ENCODE results near the gene MMP10. TPM values are rescaled to one million over a fixed set of nuclear protein-coding genes. Genes with fewer than 3 reads are reported as not detected.
"Not testable (repeated sequence)": the region's sequence is repeated elsewhere in the genome, so short reads cannot be mapped to it uniquely, and the experiment has no call there.

Gene MMP10
- total RNA-seq, 1 donor from 2014 or later: not detected

DNA sequence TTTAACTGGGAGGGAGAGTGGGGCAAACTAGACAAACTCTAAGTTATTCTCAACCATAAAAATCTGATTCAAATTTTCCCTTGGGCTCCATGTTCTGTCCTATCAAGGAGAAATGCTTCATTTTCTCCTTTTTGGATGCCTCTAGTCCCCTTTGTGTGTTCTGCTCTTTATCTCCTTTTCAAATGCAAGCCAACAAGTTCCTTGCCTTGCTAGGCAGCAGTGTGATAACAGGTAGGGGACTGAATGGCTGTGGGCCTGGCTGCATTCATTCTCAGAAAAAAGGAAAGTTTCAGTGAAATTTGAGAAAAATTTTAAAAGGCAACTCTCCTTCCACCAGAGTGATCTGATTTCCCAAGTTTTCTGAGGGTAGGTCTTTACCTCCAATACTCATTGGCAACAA, 28.8 kb downstream of the MMP10 start:
- Mint-ChIP-seq H3K9me3 (ENCODE audit: unreplicated experiment) (peaks cover 19% of the 10 kb centered on the region), H3K4me1 (ENCODE audit: unreplicated experiment) (peaks cover 8% of the 10 kb centered on the region), H3K27ac (ENCODE audit: unreplicated experiment) (no peak overlapping the region), H3K4me3 (ENCODE audit: unreplicated experiment) (no peak overlapping the region), H3K36me3 (ENCODE audit: unreplicated experiment) (peaks cover 2% of the 10 kb centered on the region), H3K27me3 (ENCODE audit: unreplicated experiment) (peaks cover 2% of the 10 kb centered on the region)
- TF ChIP-seq, protein P1, sequence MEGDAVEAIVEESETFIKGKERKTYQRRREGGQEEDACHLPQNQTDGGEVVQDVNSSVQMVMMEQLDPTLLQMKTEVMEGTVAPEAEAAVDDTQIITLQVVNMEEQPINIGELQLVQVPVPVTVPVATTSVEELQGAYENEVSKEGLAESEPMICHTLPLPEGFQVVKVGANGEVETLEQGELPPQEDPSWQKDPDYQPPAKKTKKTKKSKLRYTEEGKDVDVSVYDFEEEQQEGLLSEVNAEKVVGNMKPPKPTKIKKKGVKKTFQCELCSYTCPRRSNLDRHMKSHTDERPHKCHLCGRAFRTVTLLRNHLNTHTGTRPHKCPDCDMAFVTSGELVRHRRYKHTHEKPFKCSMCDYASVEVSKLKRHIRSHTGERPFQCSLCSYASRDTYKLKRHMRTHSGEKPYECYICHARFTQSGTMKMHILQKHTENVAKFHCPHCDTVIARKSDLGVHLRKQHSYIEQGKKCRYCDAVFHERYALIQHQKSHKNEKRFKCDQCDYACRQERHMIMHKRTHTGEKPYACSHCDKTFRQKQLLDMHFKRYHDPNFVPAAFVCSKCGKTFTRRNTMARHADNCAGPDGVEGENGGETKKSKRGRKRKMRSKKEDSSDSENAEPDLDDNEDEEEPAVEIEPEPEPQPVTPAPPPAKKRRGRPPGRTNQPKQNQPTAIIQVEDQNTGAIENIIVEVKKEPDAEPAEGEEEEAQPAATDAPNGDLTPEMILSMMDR (IDR thresholded peaks at IDR 0.05): no peak
- no peak for DNase-seq (ENCODE audit: extremely low spot score, unreplicated experiment)

DNA sequence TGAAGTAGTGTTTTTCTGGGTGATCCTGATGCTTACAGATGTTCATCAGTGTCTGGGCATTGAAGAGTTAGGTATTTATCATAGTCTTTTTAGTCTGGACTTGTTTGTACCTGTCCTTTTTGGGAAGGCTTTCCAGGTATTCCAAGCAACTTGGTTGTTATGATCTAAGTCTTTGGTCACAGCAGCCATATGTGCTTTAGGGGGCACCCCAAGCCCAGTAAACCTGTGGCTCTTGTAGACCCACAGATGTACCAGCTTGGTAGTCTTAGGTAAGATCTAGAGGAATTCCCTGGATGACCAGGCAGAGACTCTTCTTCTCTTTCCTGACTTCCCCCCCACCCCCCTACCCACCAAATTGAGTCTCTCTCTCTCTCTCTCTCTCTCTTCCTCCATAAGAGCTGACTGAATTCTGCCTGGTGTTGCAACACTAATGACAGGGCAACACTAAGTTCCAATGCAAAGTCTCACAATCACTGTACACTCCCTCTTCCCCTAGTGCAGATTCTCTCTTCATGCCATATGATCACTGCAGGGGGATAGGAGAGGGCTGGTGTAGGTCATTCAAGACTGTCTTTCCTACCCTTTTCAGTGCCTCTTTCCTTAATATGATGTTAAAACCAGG, 31.2 kb downstream of the MMP10 start:
- DNase-seq (ENCODE audit: extremely low spot score, unreplicated experiment): no peak
- H3K27ac Mint-ChIP-seq (ENCODE audit: unreplicated experiment): no peak overlapping the region
- H3K27me3 Mint-ChIP-seq (ENCODE audit: unreplicated experiment): peaks cover 2% of the 10 kb centered on the region
- H3K4me3 Mint-ChIP-seq (ENCODE audit: unreplicated experiment): no peak overlapping the region
- H3K36me3 Mint-ChIP-seq (ENCODE audit: unreplicated experiment): peaks cover 2% of the 10 kb centered on the region
- TF ChIP-seq, protein P1 (IDR thresholded peaks at IDR 0.05): no peak
- H3K4me1 Mint-ChIP-seq (ENCODE audit: unreplicated experiment): peaks cover 8% of the 10 kb centered on the region
- peaks cover 19% of the 10 kb centered on the region for H3K9me3 Mint-ChIP-seq (ENCODE audit: unreplicated experiment)

DNA sequence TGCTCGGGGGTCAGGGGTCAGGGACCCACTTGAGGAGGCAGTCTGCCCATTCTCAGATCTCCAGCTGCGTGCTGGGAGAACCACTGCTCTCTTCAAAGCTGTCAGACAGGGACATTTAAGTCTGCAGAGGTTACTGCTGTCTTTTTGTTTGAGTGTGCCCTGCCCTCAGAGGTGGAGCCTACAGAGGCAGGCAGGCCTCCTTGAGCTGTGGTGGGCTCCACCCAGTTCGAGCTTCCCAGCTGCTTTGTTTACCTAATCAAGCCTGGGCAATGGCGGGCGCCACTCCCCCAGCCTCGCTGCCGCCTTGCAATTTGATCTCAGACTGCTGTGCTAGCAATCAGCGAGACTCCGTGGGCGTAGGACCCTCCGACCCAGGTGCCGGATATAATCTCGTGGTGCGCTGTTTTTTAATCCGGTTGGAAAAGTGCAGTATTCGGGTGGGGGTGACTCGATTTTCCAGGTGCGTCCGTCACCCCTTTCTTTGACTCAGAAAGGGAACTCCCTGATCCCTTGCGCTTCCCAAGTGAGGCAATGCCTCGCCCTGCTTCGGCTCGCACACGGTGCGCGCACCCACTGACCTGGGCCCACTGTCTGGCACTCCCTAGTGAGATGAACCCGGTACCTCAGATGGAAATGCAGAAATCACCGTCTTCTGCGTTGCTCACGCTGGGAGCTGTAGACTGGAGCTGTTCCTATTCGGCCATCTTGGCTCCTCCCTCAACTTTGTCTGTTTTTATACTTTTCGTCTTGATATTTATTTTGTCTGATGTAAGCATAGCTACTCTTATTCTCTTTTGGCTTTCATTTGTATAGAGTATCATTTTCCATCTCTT, 33.5 kb downstream of the MMP10 start:
- H3K27me3 Mint-ChIP-seq (ENCODE audit: unreplicated experiment); H3K4me1 Mint-ChIP-seq (ENCODE audit: unreplicated experiment); DNase-seq (ENCODE audit: extremely low spot score, unreplicated experiment); H3K36me3 Mint-ChIP-seq (ENCODE audit: unreplicated experiment): not testable (repeated sequence)
- peaks cover 19% of the 10 kb centered on the region for H3K9me3 Mint-ChIP-seq (ENCODE audit: unreplicated experiment)
- H3K27ac Mint-ChIP-seq (ENCODE audit: unreplicated experiment): peak overlapping the region; percentile 70
- peak overlapping the region; percentile 80 for H3K4me3 Mint-ChIP-seq (ENCODE audit: unreplicated experiment)

DNA sequence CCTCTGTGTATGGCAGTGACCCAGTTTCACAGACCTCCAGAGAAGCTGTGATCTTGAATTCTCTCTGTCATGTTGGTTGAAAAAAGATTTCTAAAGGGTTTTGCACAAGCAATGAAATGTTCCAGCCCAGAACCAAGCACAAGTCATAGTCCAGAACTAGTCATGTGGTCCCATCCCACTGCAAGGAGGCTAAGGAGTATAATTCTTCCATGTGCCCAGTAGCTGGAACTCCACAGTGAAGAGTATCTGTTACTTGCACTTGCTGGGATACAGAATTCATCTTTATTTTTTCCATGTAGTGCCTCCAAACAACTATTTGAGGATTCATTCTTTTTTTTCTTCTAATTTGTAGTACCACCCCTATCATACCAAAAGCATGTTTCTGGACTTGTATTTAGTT, 45.8 kb downstream of the MMP10 start:
- no peaks in the 10 kb centered on the region for H3K4me1 Mint-ChIP-seq (ENCODE audit: unreplicated experiment)
- peaks cover 3% of the 10 kb centered on the region for H3K36me3 Mint-ChIP-seq (ENCODE audit: unreplicated experiment)
- H3K4me3 Mint-ChIP-seq (ENCODE audit: unreplicated experiment): no peak overlapping the region
- H3K27me3 Mint-ChIP-seq (ENCODE audit: unreplicated experiment): peaks cover 9% of the 10 kb centered on the region
- no peak for DNase-seq (ENCODE audit: extremely low spot score, unreplicated experiment)
- TF ChIP-seq, protein P1 (IDR thresholded peaks at IDR 0.05): no peak
- H3K27ac Mint-ChIP-seq (ENCODE audit: unreplicated experiment): no peak overlapping the region
- peaks cover 14% of the 10 kb centered on the region for H3K9me3 Mint-ChIP-seq (ENCODE audit: unreplicated experiment)

DNA sequence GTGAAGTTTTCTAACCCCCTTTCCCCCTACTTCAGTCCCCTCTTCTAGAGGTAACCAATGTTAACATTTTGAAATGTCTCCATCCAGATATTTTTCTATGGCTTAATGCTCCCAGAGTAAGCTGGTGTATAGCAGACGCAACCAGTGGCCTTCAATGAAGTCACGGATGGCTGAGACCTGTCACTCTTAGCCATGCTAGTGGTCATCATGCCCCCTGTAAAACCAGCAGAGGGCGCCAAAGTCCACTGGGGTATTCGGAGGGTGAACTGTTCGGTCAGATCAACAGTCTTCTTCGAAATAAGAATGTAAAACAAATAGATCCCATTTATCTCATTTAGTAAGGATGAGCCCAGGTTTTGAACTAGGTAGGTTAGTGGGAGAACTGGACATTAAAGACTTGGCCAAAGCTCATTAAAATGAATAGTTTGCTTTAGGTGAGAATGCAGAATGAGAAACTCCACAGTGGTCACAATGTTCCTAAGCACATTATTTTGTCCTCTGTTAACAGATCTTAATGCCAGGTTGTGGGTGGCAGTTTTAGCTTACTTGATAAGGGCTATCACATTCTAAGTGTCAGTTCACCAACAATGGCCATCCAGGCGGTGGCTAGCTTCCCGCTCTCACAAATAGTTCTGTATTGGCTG, 47.1 kb downstream of the MMP10 start:
- Mint-ChIP-seq H3K4me3 (ENCODE audit: unreplicated experiment) (no peak overlapping the region), H3K36me3 (ENCODE audit: unreplicated experiment) (peaks cover under 1% of the 10 kb centered on the region), H3K27ac (ENCODE audit: unreplicated experiment) (no peak overlapping the region), H3K27me3 (ENCODE audit: unreplicated experiment) (peaks cover 8% of the 10 kb centered on the region), H3K4me1 (ENCODE audit: unreplicated experiment) (no peaks in the 10 kb centered on the region), H3K9me3 (ENCODE audit: unreplicated experiment) (peaks cover 4% of the 10 kb centered on the region)
- TF ChIP-seq, protein P1 (IDR thresholded peaks at IDR 0.05): peak; percentile 74
- peak; percentile 86 for DNase-seq (ENCODE audit: extremely low spot score, unreplicated experiment)

DNA sequence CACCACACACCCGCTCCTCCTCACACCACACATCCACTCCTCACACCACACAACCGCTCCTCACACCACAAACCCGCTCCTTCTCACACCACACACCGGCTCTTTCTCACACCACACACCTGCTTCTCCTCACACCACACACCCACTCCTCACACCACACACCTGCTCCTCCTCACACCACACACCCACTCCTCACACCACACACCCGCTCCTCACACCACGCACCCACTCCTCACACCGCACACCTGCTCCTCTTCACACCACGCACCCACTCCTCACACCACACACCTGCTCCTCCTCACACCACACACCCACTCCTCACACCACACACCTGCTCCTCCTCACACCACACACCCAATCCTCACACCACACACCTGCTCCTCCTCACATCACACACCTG, 49.5 kb downstream of the MMP10 start:
- not testable (repeated sequence) for DNase-seq (ENCODE audit: extremely low spot score, unreplicated experiment); H3K27ac Mint-ChIP-seq (ENCODE audit: unreplicated experiment); H3K4me1 Mint-ChIP-seq (ENCODE audit: unreplicated experiment); H3K36me3 Mint-ChIP-seq (ENCODE audit: unreplicated experiment); H3K27me3 Mint-ChIP-seq (ENCODE audit: unreplicated experiment); H3K9me3 Mint-ChIP-seq (ENCODE audit: unreplicated experiment); H3K4me3 Mint-ChIP-seq (ENCODE audit: unreplicated experiment)

All from osteocyte (in vitro differentiated cells).